HG03354 (cell line): ENCODE data around the gene NEURL1.

ENCODE experiments used
- ATAC-seq: cut with Tn5 transposase; IDR thresholded peaks from one replicate; pipeline ENCODE4 v1.9.1; 2021; ENCODE audit warnings: mild to moderate bottlenecking; ENCODE audit not compliant: unreplicated experiment, poor library complexity, severe bottlenecking

Gene NEURL1

DNA sequence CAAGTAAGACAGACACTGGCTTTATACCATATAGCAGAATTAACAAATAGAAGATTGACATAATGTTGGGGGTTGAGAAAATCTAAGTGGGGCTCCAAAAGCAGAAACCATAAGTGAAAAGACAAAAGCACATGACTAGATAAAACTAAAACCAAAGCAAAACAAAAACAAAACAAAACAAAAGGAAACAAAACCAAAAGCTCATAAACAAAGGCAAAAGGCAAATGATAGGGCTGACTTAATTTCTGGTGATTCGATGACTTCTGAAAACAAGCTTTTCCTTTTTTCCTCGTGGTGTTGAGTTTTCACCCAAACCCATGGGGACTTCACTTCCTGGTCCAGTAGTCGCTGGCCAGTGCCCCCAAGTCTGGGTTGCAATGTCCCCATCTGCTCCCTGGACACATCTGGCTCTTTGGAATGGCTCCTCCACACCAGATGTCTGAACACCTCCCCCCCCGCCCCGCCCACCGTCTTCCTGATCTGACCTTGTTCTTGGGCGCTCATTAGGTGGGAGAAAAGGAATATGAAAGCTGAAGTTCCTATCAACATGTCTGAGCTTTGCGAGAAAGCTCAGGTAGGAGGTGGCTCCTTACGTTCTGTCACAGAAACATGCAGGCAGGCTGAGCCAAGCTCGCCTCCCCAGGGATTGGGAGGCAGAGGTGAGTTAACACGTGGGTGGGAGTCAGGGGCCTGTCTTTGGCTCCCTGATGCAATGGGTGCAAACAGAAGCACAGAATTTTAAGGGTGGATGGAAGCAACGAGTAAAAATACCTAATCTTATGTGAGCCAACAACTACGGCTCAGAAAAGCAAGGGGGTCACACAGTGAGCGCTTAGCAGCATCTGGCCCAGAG, 121.0 kb downstream of the NEURL1 start:
- no peak for ATAC-seq

DNA sequence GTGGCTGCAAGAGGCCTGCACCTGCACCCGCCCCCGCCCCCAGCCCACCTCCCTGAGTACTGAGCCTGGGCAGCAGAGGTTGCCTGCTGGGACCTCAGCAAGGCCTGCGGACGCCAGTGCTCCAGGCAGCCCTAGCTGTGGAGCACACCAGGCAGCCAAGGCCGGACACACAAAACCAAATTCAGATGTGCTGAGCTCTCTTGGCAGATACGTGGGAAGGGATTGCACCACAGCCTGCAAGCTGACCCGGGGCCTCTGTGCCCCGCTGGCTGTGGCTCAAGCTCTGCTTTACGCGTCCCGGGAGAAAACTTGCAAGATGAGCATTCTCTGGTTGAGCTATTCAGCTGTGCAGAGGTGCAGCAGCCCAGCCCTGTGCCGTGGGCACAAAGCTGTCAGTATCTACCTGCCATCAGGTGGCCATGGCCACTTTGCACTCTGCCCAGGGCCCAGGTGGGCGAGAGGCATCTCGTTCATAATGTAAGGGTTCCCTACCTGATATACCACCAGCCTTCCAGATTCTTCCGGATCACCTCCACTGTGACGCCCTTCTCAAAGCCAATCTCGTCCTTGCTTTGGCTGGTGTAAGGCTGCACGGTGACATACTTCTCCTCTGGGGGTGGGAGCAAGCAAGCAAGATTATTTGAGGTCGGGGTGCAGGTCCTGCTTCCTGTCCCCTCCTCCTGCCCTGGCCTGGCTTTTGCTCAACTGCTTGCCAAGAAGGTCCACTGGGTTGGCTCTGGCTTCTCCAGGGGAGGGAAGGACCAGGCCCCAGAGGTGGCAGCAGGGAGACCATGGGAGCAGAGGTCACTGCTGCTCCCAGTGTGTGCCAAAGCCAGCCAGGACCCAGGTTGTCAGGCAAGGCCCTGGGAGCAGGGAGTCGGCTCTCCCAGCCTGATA, 123.4 kb downstream of the NEURL1 start:
- ATAC-seq = no peak

DNA sequence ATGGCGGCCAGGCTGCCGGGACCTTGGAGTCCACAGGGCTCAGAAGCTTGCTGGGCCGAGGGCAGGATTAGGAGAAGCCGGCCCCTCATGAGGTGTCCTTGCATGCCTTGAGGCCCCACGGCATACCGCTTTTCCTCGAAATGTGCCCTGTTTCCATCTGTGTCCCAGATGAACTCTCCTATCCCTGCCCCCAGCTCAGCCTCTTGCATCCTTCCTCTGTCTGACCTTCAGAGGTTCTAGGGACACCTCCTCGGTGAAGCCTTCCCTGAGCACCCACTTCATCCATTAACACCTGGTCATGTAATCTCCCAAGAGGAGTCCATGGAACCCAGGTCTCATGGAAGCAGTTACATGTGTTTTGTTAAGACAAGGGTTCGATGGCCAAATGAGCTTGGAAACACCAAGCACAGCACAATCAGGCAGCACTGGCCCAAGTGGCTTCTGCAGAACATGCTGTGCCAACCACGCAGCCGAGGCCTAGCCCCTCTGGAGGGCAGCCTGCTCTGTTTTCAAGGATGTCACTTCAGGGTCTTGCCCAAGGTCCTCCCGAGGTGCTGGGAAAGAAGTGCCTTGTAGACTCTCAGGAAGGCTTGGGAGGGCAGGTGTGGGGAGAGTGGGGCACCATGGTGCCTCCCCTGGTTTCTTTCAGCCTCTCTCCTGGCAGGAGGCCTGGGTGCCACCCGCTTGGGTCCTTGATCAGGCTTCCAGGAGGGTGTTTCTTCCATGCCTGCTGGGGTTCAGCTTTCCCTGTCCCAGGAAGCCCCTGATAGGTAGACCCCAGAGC, 124.3 kb downstream of the NEURL1 start:
- ATAC-seq = no peak

DNA sequence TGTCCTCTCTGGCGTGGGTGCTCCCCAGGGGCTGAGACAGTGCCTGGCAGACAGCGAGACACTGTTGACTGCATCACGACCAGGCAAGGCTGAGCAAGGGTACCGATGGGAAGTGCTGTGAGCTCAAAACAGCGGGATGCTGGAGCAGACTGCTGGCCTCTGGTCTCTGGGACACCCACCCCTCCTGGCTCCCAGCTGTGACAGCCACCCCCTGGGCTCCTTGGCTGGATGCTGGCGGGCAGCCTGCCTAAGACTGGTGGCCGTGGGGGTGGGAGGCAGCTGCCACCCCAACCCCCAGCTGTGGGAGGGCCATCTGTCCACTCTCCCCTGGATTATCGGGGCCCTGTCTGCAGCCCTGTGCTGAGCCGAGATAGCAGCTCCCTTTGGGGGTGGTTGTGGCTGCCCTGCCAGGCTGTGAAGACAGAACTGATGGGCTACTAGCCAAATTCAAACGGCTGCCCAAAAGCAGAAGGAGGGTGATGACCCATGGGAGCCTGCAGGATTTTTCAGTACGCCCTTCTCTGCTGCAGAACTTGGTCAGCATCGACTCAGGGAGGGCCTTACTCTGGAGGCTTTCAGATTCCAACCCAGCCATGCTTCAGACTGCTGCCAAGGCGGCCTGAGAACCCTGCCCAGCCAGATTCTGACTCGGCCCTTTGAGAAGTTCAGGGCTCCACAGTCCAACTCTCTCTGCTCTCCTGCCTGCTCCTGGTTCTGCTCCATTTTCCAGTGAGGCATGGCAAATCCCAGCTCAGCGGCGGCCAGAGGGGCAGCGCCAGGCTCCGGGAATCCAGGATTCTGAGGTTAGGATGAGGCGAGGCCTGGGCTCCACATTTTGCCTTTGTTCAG, 125.3 kb downstream of the NEURL1 start:
- no peak for ATAC-seq

GRCh38 chr10:103619424-103620351, 126.2 kb downstream of the NEURL1 start:
- no peak for ATAC-seq

DNA sequence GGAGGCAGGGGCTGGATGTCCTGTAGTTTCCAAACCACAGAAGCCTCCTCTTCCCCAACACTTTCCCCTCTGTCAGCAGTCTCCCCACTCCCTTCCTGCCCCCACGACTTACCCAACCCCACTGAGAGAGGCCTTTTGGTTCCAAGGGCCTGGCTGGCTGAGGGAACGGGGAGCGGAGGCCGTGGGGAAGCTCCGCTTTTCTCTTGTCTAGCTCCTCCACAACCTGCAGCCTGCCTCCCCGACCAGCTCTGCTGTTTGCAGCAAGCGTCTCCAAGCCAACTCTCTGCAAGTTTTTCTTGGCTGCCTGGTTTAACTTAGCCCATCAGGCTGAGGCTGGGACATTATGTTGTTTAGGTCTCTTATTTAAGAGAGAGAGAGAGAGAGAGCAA, 126.8 kb downstream of the NEURL1 start:
- ATAC-seq = no peak

DNA sequence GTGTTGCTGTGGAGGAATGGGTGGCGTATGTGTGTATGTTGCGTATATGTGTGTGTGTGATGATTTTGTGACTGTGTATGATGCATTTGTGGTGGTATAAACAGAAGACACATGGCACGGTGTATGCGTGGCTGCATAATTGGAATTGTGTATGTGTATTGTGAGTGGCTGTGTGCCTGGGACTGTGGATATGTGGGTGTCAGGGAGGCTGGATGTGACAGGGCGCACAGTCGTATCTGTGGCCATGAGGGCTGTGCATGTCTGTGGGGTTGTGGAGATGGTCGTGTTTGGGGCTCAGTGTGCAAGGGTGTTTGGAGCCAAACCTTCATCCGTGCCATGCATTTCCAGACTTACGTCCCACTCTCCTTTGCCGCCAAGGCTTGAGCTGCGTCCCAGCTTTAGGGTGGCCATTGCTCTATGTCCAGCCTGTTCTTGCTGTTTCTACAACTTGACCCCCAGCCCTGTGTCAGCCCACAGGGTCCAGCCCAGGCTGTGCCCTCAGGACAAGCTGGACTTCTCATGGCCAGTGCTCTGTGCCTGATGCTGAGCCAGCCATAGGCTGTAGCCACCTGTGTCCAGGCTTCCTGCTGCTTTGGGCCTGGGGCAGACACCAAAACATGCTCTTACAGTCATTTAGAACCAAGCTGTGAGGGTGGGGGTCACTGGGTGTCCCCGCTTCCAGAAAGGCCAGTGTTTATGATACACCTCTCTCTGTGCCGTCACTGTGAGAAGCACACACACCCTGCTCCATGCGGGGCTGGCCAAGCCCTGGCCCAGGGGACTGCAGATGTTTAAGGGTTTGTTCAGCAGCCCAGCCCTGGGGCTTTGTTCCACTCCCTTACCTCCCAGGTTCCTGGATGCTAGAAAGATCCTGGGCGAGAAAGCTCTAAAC, 127.6 kb downstream of the NEURL1 start:
- no peak for ATAC-seq

DNA sequence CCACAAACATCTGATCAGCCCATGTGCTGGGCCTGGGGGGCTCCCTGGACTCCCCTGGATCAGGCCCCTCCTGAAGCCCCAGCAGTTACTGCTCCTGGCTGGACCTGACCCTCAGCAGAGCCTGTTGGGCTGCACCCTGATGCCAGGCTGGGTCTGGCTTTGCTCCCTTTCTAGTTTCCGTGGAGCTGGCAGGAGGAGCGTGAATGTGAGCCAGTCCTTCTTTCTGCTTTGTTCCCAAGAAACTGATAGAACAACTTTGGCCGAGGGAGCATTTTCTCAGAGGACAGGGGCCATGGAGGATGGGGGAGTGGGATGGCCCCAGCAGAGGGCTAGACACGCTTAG, 128.2 kb downstream of the NEURL1 start:
- ATAC-seq = no peak

- ATAC-seq = no peak
Observed at GRCh38 chr10:103622286-103622685, 128.8 kb downstream of the NEURL1 start.

DNA sequence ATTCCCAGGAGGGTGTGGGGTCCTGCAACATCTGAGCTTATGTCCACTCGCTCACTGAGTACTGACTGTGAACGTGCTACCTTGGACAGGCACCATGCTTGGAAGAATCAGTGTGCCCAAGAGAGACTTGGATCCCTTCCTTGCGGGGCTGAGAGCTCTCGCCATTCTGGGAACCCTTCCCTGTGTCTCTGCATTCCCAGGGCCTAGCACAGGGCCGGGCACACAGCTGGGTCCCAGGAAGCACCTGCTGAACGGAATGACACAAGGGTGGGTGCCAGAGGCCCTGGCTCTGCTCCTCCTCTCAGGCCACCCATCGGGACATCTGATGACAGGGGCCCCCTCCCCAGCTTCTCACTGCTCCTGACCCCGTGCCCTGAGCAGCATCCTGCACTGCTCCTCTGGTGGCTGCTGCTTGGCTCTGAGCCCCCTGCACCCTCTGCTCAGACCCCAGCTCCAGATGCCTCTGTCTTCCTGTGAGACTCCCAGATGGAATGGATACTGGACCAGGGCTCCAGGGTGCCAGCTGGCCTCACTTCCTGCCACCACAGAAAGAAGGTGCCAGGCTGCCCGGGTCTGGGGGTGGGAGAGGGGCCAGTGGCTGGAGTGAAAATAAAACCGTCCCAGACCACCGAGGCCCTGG, 129.6 kb downstream of the NEURL1 start:
- no peak for ATAC-seq

- no peak for ATAC-seq
Observed at GRCh38 chr10:103626178-103626577, 132.7 kb downstream of the NEURL1 start.

DNA sequence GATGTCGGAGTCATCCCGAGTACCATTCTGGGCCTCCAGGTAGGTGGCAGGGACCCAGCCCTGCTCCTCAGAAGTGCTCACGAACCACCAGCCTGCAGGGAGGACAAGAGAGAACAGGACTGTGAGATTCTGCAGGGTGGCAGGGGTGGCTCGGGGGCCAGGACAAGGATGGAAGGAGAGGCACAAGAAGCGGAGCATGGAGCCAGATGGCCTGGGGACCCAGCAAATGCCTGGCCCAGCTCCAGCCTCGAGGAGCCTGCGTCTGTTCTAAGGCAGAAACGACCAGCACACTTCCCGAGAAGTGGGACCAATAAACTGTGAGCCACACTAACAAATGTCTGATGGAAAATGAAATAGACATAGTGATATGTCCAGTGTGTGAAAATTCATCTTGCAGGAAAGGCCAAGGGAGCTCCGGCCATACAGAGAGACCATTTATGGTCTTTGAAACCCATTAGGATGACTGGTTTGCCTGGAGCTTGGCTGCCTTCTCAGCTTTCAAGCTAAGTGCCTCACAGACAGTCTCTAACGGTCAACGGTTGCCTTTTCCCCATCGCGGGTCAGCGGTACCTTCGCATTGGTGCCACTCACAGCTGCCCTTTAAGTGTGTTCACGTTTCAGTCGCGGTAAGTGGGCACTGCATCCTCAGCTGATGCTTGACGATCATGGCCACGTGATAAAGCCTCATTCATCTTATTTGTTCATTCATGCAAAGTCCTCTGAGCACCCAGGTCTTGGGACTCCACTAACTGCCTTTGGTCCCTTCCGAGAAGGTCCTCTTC, 133.8 kb downstream of the NEURL1 start:
- no peak for ATAC-seq

DNA sequence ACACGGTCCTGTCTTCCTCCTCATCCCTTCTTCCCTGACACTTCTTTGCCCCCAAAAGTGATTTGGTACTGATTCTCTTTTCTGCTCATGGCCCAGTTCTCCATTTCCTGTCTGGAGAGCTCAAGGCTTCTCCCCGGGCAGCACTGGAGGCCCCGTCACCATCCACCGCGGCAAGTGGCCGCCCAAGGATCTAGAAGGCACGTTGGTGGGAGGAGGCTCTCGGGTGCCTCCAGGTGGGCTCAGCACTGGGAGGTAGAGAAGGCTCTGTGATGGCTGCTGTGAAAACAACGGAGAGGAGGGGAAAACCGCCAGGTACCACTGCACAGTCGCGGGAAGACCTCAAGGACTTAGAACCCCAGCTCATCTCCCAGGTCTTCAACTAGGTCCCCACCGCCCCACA, 134.4 kb downstream of the NEURL1 start:
- ATAC-seq = no peak

DNA sequence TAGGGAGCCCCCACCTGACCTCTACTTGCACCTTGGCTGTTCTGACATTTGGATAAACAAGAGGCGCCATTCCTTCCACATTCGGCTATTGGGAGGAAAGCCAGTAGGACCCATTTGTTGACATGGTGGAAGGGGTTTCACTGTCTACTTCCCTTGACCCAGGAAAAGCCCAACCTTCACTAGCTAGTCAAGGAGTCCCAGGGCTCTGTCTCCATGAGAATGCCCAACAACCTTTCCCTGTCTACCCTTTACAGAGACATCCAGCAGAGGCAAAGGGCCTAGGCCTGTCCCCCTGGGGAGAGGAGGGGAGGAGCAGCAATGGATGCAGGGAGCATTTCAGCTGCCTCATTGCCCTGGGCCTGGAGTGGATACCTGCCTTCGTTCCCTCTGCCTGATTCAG, 136.1 kb downstream of the NEURL1 start:
- no peak for ATAC-seq

GRCh38 chr10:103630156-103630555, 136.7 kb downstream of the NEURL1 start:
- ATAC-seq = no peak

GRCh38 chr10:103632247-103632642, 138.7 kb downstream of the NEURL1 start:
- ATAC-seq = no peak
